BLaER1 treated with 17β-estradiol and CSF1 and Interleukin-3, amounts not matched to agents 10 nM and 100 nM (cell line): ENCODE measurements around the gene CDK17.

Experiments used
- H3K27ac ChIP-seq, 11 experiments: shearing (Covaris generic); formaldehyde crosslinking; 2 replicates each; pipeline ENCODE4 v1.8.1; 2022
- H3K27me3 ChIP-seq, 11 experiments: shearing (Covaris generic); formaldehyde crosslinking; 2 replicates each; pipeline ENCODE4 v1.8.1; 2022
- H3K36me3 ChIP-seq, 11 experiments: shearing (Covaris generic); formaldehyde crosslinking; 2 replicates each; pipeline ENCODE4 v1.8.1; 2022
- H3K4me1 ChIP-seq, 10 experiments: shearing (Covaris generic); formaldehyde crosslinking; 2 replicates each; pipeline ENCODE4 v1.8.1; 2022
- H3K4me2 ChIP-seq, 11 experiments: shearing (Covaris generic); formaldehyde crosslinking; 2 replicates each; pipeline ENCODE4 v1.8.1; 2022
- H3K4me3 ChIP-seq, 10 experiments: shearing (Covaris generic); formaldehyde crosslinking; 2 replicates each; pipeline ENCODE4 v1.8.1; 2022
- H3K9ac ChIP-seq, 11 experiments: shearing (Covaris generic); formaldehyde crosslinking; 2 replicates each; pipeline ENCODE4 v1.8.1; 2022
- H3K9me3 ChIP-seq, 11 experiments: shearing (Covaris generic); formaldehyde crosslinking; replicated peaks in 1 of 11; 2 replicates each; pipeline ENCODE4 v1.8.1; 2022
- H4K20me1 ChIP-seq, 11 experiments: shearing (Covaris generic); formaldehyde crosslinking; 2 replicates each; pipeline ENCODE4 v1.8.1; 2022
- Cebpa-rat ChIP-seq, 11 experiments: shearing (Covaris generic); IDR thresholded peaks; 2 replicates each; pipeline ENCODE4 v1.8.1; 2022

Gene CDK17

GRCh38 chr12:96399919-96400630 lies at the start of gene CDK17:
Gene CDK17, minus strand, starts transcription at chr12:96400439. Its CDS starts 65,603 bp downstream, at chr12:96334836.
- Histone ChIP-seq H3K4me3 (peak within 1 kb of the TSS; percentile 71 to 95 (median 89)), H3K27ac (peak within 1 kb of the TSS; percentile 95 to 100 (median 99)), H3K36me3 (peaks cover 0 to 5% (median 0%) of the 10 kb centered on the region in 11 experiments; a peak in 1 of 22 replicates), H3K4me2 (peak within 1 kb of the TSS; percentile 84 to 97 (median 91)), H3K27me3 (no peaks in the 10 kb centered on the region), H3K9ac (peak within 1 kb of the TSS; percentile 95 to 100 (median 99)), H4K20me1 (peaks cover 37 to 44% (median 42%) of the 10 kb centered on the region in 11 experiments), H3K9me3 (no peaks in the 10 kb centered on the region), H3K4me1 (peaks cover 14 to 44% (median 32%) of the 10 kb centered on the region in 10 experiments)
- TF ChIP-seq Cebpa-rat (IDR thresholded peaks at IDR 0.05): no peak

GRCh38 chr12:96448300-96448699 lies 48.1 kb upstream of the CDK17 start:
- H3K4me1 ChIP-seq: peaks cover 10 to 22% (median 16%) of the 10 kb centered on the region in 10 experiments
- no peak overlapping the region for H3K4me3 ChIP-seq
- H3K27me3 ChIP-seq: no peaks in the 10 kb centered on the region
- H3K36me3 ChIP-seq: no peaks in the 10 kb centered on the region
- no peak for TF ChIP-seq Cebpa-rat (IDR thresholded peaks at IDR 0.05)
- H3K27ac ChIP-seq: no peak overlapping the region
- H3K4me2 ChIP-seq: no peak overlapping the region
- H3K9ac ChIP-seq: no peak overlapping the region
- no peaks in the 10 kb centered on the region for H3K9me3 ChIP-seq
- H4K20me1 ChIP-seq: no peaks in the 10 kb centered on the region

GRCh38 chr12:96447256-96447655 lies 47.0 kb upstream of the CDK17 start:
- no peak for TF ChIP-seq Cebpa-rat (IDR thresholded peaks at IDR 0.05)
- Histone ChIP-seq H3K4me2 (no peak overlapping the region), H3K27me3 (no peaks in the 10 kb centered on the region), H3K9ac (no peak overlapping the region), H3K4me1 (peaks cover 10 to 22% (median 16%) of the 10 kb centered on the region in 10 experiments), H3K36me3 (no peaks in the 10 kb centered on the region), H3K9me3 (no peaks in the 10 kb centered on the region), H4K20me1 (no peaks in the 10 kb centered on the region), H3K27ac (no peak overlapping the region), H3K4me3 (no peak overlapping the region)

GRCh38 chr12:96445691-96446583 lies 45.7 kb upstream of the CDK17 start:
- TF ChIP-seq Cebpa-rat (IDR thresholded peaks at IDR 0.05): no peak
- H3K4me2 ChIP-seq: peak overlapping the region; percentile 8 to 75 (median 52); a peak in 21 of 22 replicates
- no peaks in the 10 kb centered on the region for H3K36me3 ChIP-seq
- peak overlapping the region in 2 of 11 experiments; percentile 28 to 47; a peak in 2 of 22 replicates for H3K9ac ChIP-seq
- peaks cover 10 to 22% (median 16%) of the 10 kb centered on the region in 10 experiments for H3K4me1 ChIP-seq
- H3K27ac ChIP-seq: peak overlapping the region in 7 of 11 experiments; percentile 14 to 66 (median 49); a peak in 12 of 22 replicates
- H3K9me3 ChIP-seq: no peaks in the 10 kb centered on the region
- no peaks in the 10 kb centered on the region for H4K20me1 ChIP-seq
- H3K27me3 ChIP-seq: no peaks in the 10 kb centered on the region
- H3K4me3 ChIP-seq: no peak overlapping the region

GRCh38 chr12:96444399-96444798 lies 44.2 kb upstream of the CDK17 start:
- H3K4me2 ChIP-seq: no peak overlapping the region
- H3K27me3 ChIP-seq: no peaks in the 10 kb centered on the region
- no peak overlapping the region for H3K4me3 ChIP-seq
- H3K27ac ChIP-seq: no peak overlapping the region
- H3K9ac ChIP-seq: no peak overlapping the region
- no peaks in the 10 kb centered on the region for H3K36me3 ChIP-seq
- H3K9me3 ChIP-seq: peaks cover 0 to 5% (median 0%) of the 10 kb centered on the region in 11 experiments; a peak in 2 of 22 replicates
- peaks cover 10 to 22% (median 16%) of the 10 kb centered on the region in 10 experiments for H3K4me1 ChIP-seq
- 0 out of 22 replicates have a peak, but pooled peaks of 1 of the 11 experiments have one; percentile 25 for TF ChIP-seq Cebpa-rat (IDR thresholded peaks at IDR 0.05)
- no peaks in the 10 kb centered on the region for H4K20me1 ChIP-seq

GRCh38 chr12:96442906-96443305 lies 42.7 kb upstream of the CDK17 start:
- H4K20me1 ChIP-seq: no peaks in the 10 kb centered on the region
- peaks cover 17 to 34% (median 27%) of the 10 kb centered on the region in 10 experiments for H3K4me1 ChIP-seq
- no peaks in the 10 kb centered on the region for H3K36me3 ChIP-seq
- H3K9me3 ChIP-seq: peaks cover 0 to 5% (median 0%) of the 10 kb centered on the region in 11 experiments; a peak in 2 of 22 replicates
- no peak overlapping the region for H3K27ac ChIP-seq
- H3K4me3 ChIP-seq: no peak overlapping the region
- H3K9ac ChIP-seq: no peak overlapping the region
- TF ChIP-seq Cebpa-rat (IDR thresholded peaks at IDR 0.05): no peak
- no peak overlapping the region for H3K4me2 ChIP-seq
- H3K27me3 ChIP-seq: no peaks in the 10 kb centered on the region

- Histone ChIP-seq H3K4me3 (no peak overlapping the region), H3K9ac (no peak overlapping the region), H3K36me3 (no peaks in the 10 kb centered on the region), H4K20me1 (no peaks in the 10 kb centered on the region), H3K9me3 (peaks cover 0 to 5% (median 0%) of the 10 kb centered on the region in 11 experiments; a peak in 2 of 22 replicates), H3K4me2 (no peak overlapping the region), H3K4me1 (peaks cover 22 to 45% (median 34%) of the 10 kb centered on the region in 10 experiments), H3K27me3 (no peaks in the 10 kb centered on the region), H3K27ac (no peak overlapping the region)
- no peak for TF ChIP-seq Cebpa-rat (IDR thresholded peaks at IDR 0.05)
Measured at GRCh38 chr12:96441816-96442215, 41.6 kb upstream of the CDK17 start.

GRCh38 chr12:96438330-96438729 lies 38.1 kb upstream of the CDK17 start:
- Histone ChIP-seq H3K4me1 (peaks cover 22 to 39% (median 30%) of the 10 kb centered on the region in 10 experiments), H3K4me2 (peak overlapping the region; percentile 32 to 82 (median 68); a peak in 20 of 22 replicates), H3K36me3 (no peaks in the 10 kb centered on the region), H3K4me3 (no peak overlapping the region), H3K9me3 (peaks cover 0 to 5% (median 0%) of the 10 kb centered on the region in 11 experiments; a peak in 2 of 22 replicates), H3K27ac (peak overlapping the region in 6 of 11 experiments; percentile 18 to 70 (median 48); a peak in 11 of 22 replicates), H3K27me3 (no peaks in the 10 kb centered on the region), H4K20me1 (no peaks in the 10 kb centered on the region), H3K9ac (peak overlapping the region in 4 of 11 experiments; percentile 3 to 54 (median 33); a peak in 5 of 22 replicates)
- no peak for TF ChIP-seq Cebpa-rat (IDR thresholded peaks at IDR 0.05)

- no peaks in the 10 kb centered on the region for H3K36me3 ChIP-seq
- H3K27me3 ChIP-seq: no peaks in the 10 kb centered on the region
- H3K27ac ChIP-seq: no peak overlapping the region; a peak in 2 of 22 replicates
- H4K20me1 ChIP-seq: no peaks in the 10 kb centered on the region
- H3K9me3 ChIP-seq: peaks cover 0 to 5% (median 0%) of the 10 kb centered on the region in 11 experiments; a peak in 2 of 22 replicates
- H3K9ac ChIP-seq: no peak overlapping the region
- peaks cover 22 to 41% (median 30%) of the 10 kb centered on the region in 10 experiments for H3K4me1 ChIP-seq
- H3K4me3 ChIP-seq: no peak overlapping the region
- TF ChIP-seq Cebpa-rat (IDR thresholded peaks at IDR 0.05): no peak
- H3K4me2 ChIP-seq: peak overlapping the region in 4 of 11 experiments; percentile 63 to 82 (median 72); a peak in 5 of 22 replicates
Measured at GRCh38 chr12:96437171-96437445, 36.9 kb upstream of the CDK17 start.
